HL-60/S4 (cell line): ENCODE data around the gene NDUFS4.
"Not testable (repeated sequence)": the region's sequence is repeated elsewhere in the genome, so short reads cannot be mapped to it uniquely, and the experiment has no call there.

Experiments
- in situ Hi-C: fragments of 300-500 bp; cut with MboI; formaldehyde crosslinking; loops from 2 replicates; pipeline ENCODE4 v1.14.3; 2022; ENCODE audit warnings: low sequenced_read_pairs

Gene NDUFS4

DNA sequence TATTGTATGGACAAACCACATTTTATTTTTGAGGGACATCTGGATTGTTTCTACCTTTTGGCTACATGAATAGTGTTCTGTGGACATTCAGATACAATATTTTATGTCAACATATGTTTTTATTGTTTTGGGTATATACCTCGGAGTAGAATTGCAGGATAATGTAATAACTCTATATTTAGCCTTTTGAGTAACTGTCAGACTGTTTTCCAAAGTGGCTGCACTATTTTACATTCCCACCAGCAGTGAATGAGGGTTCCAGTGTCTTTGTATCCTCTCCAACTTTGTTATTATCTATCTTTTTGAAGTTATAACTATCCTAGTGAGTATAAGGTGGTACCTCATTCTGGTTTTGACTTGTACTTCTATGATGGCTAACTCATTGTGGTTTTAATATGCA is 11.0 kb downstream of the NDUFS4 start:
- in situ Hi-C loops: no loop called here

DNA sequence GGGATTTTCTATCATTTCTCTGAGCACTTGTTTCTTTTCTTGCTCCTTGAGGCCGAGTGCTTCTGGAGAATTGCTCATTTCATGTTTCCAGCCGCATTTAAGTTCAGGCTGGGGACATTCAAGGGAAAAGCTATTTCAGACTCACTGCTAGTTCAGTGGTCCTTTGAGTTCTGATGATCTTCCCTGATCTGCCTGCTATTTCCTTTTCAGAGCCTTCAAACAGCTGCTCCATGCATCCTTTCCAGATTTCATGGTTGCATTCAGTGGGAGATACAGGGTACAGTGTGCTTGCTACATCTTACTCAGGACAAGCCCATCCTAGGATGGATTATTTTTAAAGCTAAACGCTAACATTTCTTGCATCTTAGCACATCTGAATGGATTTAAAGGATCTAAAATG is 14.7 kb downstream of the NDUFS4 start:
- in situ Hi-C loops: no loop called here

DNA sequence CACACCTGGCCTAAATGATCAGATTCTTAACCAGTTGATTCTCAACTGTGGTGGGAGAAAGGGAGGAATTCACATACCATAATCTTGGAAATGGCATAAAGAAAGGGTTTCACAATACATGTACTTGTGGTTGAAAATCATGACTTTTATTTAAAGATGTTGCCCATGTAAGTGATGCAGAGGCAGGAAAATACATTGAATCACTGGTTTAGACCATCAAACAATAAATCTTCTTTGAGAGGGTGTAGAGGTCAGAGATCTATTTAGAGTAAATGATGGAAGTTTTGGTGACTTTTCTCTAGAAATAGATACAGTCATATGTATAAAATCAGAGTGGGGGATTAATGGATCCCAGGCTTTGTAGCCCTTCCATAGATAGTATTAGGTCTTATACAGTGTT is 15.4 kb downstream of the NDUFS4 start:
- in situ Hi-C loops: no loop called here

DNA sequence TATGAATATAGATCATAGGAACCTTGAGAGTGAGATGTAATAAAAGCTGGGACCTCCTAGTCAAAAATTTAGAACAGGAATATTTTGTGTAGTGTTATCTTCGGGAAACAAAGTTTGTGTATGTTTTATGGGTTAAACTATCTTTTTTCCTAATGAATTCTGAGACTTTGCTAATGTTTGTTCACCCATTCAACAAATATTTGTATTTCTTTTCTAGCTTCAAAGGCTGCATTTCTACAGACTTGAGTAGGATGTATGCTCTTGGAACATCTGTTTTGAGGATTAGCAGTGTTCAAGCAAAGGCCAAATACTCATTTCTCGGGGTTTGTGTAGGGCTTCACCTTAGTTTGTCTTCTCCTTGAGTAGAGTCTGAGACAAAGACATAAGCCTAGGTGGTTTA is 16.2 kb downstream of the NDUFS4 start:
- in situ Hi-C loops: no loop called here

DNA sequence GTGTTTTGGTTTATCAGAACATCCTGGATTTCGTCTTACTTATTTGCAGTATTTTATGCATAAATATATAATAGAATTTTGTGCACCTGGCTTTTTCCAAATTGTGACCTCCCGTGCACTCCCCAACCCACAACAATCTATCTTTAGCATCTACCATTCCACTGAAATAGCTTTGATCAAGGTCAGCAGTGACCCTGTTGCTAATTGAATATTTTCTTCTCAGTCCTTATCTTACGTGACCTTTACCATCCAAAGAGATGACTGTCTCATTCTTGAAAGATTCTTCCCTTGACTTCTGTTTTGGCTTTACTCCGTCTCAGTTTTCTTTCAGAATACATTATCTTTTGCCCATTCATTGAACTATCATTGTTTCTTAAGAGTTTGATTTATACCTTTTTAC is 18.4 kb downstream of the NDUFS4 start:
- in situ Hi-C loops: no loop called here

DNA sequence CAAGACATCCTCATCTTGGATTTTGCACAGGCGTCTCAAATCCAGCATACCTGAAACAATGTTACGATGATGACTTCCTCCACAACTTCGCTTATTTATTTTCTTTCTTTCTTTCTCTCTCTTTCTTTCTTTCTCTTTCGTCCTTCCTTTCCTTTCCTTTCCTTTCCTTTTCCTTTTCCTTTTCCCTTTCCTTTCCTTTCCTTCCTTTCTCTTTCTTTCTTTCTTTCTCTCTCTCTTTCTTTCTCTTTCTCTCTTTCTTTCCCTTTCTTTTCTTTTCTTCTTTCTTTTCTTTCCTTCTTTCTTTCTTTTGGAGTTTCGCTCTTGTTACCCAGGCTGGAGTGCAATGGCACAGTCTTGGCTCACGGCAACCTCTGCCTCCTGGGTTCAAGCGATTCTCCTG is 20.1 kb downstream of the NDUFS4 start:
- in situ Hi-C loops: no loop called here

DNA sequence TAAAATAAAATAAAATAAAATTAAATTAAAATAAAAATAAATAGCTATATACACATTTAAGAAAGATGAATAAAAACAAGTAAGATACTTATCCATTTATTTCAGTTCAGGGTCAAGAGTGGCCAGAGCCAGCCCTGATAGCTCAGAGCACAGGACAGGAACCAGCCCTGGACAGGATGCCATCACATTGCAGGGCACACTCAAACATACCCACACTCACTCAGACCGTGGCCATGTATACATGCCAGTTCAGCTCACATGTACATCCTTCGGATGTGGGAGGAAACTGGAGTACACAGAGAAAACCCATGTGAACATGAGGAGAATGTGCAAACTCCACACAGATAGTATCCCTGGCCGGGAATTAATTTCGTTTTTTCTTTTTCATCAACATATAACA is 21.8 kb downstream of the NDUFS4 start:
- in situ Hi-C loops: no loop called here

DNA sequence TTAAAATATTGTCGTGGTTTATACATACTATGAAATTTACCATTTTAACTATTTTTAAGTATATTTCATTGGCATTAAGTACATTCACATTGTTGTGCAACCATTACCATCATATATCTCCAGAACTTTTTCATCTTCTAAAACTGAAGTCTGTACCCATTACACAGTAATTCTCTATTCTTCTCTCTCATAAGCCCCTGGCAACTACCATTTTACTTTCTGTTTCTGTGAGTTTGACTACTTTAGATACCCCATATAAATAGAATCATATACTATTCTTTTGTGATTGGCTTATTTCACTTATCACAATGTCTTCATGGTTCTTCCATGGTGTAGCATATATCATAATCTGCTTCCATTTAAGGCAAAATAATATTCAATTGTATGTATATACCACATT is 30.3 kb downstream of the NDUFS4 start:
- in situ Hi-C loops: no loop called here

DNA sequence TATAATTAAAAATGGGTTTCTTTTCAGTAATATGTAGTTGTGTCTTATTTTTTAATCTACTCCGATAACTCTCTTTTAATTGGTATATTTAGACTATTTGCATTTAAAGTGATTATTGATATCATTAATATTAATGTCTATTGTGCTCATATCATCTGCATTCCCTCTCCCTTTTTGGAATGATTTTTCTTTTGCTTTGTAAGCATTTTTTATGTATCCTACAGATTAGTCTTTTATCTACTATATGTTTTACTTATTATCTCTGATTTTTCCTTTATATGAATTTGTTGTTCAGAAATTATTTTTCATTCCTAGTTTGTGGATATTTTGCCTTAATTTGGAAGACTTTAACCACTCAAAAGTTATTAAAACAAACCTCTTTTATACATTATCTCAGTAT is 34.0 kb downstream of the NDUFS4 start:
- in situ Hi-C loops: no loop called here

DNA sequence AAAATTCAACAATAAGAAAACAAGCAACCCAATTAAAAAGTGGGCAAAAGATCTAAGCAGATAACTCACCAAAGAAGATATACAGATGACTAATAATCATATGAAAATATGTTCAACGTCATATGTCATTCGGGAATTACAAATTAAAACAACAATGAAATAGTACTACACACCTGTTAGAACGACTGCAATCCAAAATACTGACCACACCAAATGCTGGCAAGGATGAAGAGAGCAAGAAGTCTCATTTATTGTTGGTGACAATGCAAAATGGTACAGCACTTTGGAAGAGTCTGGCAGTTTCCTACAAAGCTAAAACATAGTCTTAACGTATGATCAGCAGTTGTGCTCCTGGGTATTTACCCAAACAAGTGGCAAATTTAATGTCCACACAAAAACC is 37.5 kb downstream of the NDUFS4 start:
- in situ Hi-C loops: no loop called here

DNA sequence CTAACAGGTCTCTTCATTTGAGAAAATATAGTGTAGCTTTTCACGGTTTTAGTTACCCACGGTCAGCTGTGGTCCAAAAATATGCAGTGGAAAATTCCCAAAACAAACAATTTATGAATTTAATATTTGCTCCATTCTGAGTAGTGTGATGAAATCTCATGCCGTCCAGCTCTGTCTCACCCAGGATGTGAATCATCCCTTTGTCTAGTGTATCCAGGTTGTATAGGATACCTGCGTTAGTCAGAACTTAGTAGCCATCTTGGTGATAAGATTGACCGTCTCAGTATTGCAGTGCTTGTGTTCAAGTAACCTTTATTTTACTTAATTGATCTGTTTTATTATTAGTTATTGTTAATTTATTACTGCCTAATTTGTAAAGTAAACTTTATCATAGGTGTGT is 41.1 kb downstream of the NDUFS4 start:
- in situ Hi-C loops: no loop called here

DNA sequence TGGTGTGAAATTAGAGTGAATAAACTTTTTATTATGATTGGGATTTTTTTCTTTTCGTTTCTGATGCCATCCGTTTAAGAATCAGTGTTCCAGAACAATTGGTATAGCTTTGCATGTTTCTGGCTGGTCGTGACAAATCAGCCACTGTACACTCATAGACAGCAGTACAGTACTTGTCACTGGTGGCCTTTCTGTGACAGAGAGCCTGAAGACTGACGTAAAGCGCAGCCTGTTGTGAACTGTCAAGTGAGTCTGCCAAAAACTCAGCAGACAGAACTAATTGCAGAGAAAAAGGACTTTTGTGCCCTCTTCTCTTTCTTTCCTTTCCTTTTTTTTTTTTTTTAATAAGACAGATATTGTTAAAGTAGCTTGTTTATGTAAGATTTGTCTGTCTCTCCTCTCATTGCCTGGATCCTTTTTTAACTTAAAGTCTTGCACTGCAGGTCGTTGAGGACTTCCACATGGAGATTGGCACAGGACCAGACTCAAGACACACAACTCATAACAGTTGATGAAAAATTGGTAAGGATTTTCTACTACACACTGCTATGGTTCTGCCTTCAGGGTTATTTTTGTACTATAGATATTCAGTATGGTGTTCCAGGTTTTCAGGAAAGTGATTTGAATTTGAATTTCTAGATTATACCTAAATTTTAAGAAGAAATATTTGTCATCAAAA is 42.7 kb downstream of the NDUFS4 start:
- in situ Hi-C loops: no loop called here

DNA sequence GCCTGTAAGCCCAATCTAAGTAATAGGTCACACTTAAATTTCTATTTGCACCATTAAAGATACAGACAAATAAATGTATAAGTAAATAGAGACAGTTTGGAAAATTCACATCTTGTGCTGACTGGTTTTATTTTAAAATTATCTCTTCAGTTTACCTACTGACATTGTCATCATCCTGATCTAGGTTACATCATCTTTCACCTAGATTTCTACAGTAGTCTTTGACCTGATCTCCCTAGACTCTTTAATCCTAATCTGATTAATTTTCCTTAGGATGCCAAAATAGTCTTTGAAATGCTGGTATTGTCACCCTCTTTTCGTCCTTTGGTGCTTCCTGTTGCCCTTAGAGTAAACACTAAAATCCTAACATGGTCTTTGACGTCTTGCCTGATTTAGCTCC is 43.9 kb downstream of the NDUFS4 start:
- in situ Hi-C loops: no loop called here

DNA sequence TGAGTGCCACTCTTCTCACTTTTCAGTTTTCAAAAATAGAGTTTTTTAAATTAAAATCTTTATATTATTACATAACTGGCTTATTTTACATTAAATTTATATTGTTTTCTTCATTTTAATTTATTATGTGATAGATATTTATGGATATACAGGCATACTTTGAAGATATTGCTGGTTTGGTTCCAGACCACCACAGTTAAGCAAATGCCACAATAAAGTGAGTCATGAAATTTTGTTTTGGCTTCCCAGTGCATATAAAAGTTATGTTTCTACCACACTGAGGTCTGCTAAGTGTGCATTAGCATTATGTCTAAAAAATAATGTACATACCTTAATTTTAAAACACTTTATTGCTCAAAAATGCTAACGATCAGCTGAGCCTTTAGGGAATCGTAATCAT is 47.4 kb downstream of the NDUFS4 start:
- in situ Hi-C loops: no loop called here

DNA sequence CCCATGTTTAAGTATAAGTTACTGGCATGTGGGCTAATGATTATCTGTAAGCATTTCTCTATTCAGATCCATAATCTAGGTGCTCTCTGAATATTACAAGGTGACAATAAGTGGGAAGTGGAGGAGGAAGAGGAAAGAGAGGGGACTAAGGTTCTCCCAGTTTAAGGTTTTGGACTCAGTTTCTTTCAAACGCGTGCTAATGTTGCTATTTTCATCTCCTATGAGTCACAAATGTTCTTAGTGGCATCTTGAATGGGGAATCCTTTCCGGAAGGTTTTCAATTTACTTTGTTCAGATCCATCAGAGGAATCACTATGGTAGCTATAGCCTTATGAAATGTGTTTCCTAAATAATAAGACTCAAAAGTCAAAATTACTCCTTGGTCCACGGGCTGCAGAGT is 48.5 kb downstream of the NDUFS4 start:
- in situ Hi-C loops: not testable (repeated sequence)

DNA sequence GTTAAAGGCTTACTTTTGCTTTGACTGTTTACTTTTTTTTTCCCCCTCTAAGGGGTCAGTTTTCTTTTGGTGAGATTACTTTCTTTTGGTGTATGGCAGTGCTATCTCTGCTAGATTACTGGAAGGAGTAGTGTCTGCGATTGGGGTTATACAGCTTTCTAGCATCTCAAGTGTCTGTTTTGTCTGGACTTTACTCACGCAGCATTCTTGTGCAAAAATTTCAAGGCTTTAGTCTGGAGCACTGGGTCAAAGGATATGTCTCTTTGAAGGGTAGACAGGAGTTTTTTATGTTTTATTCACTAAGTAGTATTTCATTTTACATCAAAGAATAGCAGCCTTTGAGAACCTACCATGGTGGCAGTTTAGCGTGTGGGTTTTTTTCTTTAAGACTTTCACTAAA is 52.6 kb downstream of the NDUFS4 start:
- in situ Hi-C loops: no loop called here

DNA sequence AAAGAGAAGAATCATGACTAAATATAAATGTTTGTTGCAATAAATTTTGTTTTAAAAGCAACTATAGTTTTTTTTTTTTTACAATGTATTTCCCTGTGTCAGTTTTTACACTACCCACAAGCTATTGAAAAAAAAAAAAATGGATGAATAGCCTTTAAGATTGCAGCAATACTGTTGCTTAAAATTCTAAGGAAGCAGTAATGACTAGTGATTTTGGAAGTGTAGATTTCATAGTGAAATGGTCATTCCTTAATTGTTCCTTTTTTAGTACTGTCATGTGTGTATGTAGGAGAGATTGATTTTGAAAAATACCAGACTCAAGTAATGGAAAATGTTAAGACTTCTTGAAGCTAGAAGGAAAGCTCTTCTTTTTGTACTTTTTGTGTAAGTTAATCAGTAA is 53.1 kb downstream of the NDUFS4 start:
- in situ Hi-C loops: no loop called here

DNA sequence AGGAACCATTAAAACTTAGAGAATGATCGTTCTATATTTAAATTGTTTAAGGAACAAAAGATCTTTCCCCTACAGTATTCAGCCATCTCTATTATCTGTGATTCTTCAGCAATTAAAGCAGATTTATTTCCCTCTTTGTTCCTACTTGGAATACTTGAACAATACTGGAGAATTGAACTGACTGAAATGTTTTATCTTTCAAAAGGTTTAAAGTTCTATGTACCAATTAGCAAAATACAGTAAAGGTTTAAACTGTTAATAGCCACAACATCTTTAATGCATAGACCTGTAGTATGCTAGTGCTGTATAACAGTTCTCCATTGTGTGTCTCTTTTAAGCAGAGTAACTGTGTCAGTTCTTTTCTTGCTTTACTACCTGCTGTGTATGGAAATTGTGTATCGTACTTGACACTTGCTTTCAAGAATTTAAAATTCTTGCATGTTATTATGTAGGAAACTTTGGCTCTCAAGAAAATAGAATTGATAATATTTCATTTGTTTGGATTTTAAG is 54.0 kb downstream of the NDUFS4 start:
- in situ Hi-C loops: no loop called here

DNA sequence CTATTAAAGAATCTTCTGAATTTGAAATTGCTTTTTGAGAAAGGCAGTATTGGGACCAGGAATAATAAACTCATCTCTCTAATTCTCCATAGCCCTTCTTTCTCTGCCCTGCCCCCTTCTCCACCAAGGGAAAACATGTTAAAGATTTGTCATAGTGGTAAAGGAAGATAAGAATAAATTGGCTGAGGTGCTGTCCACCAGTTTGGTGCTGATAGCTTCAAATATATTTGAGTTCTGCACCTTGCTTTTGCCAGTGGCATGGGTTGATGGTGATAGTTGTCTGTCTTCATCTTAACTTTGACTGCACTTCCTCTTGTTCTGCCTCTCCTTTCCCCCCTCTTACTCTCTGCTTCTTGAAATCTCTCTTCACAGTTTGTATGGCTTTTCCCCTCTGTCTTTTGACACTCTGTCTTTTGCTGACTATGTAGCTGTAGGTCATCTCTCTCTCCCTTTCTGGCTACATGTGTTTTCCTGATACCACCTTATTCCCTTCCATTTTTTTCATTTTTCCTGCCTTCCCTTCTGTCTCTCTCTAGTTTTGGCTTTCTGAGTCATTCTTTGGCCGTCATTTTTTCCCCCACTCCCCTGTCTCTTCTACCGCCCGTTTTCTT is 56.6 kb downstream of the NDUFS4 start:
- in situ Hi-C loops: no loop called here

DNA sequence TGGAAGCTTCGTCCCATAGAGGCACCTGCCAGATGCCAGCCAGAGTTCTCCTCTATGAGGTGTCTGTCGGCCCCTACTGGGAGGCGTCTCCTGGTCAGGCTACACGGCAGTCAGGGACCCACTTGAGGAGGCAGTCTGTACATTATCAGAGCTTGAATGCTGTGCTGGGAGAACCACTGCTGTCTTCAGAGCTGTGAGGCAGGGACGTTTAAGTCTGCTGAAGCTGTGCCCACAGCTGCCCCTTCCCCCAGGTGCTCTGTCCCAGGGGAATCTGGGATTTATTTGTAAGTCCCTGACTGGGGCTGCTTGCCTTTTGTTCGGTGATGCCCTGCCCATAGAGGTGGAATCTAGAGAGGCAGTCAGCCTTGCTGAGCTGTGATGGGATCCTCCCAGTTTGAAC is 70.8 kb downstream of the NDUFS4 start:
- in situ Hi-C loops: no loop called here

DNA sequence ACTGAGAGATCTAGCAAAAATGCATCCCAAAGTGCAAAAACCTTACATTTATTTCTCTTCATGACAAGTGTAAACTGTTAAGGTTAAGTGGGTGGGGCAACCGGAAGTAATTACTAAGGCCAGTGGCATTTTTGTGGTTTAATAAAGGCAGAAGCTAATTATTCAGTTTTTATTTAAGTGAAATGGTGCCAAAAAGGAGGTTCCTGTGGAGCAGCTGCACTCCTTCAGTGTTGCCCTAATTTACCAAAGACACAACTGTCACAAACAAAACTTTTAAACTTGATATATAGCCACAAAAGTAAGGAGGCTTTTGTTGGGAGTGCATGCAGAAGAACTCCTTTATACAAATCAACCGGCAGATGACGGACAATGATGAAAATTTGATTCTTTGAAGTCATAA is 81.6 kb downstream of the NDUFS4 start:
- in situ Hi-C loops: no loop called here

DNA sequence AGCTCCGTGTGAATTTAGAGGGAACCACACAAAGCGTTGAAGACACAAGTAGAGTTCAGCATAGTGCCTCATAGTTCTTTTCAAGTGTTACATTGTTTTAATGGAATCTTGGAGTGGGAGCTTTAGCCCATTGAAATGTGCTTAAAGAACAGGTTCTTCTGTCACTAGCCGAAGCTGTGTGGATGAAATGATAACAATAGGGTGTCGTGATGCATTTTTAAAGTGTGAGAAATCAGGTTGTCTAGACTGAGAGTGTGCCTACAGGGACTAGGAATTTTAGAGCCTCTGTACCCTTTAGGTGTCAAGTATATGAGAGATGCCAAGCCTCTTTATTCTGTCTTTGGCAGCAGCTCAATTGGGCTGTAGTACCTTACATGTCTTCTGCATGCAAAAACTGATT is 83.0 kb downstream of the NDUFS4 start:
- in situ Hi-C loops: no loop called here

DNA sequence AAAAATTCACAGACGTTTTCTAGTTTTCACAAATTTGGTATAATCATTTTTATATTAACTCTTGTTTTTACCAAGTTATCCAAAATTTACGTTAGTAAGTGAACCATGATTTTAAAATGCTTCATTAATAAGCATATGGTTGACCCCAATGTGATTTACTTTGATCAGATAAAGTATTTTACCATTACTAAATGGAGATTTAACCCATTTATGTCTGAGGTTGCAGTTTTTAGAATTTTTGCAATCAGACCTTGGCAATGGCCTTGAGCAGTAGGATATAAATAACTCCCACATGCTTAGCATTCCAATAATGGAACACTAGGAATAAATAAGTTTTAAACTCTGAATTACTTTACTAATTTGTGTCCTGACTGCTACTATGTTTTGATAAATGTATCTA is 84.6 kb downstream of the NDUFS4 start:
- in situ Hi-C loops: no loop called here
